GM18870 (cell line): ENCODE results near the gene UGT1A8.
"Not testable (repeated sequence)": the region's sequence is repeated elsewhere in the genome, so short reads cannot be mapped to it uniquely, and the experiment has no call there.

Experiments
- ATAC-seq: cut with Tn5 transposase; IDR thresholded peaks from one replicate; pipeline ENCODE4 v1.9.1; 2021; ENCODE audit warnings: moderate library complexity; ENCODE audit not compliant: unreplicated experiment

The UGT1A8 gene

GRCh38 chr2:233638836-233639235, 21.4 kb downstream of the UGT1A8 start:
- no peak for ATAC-seq

GRCh38 chr2:233639860-233640259, 22.4 kb downstream of the UGT1A8 start:
- ATAC-seq = no peak

GRCh38 chr2:233643128-233643527, 25.7 kb downstream of the UGT1A8 start:
- no peak for ATAC-seq

- not testable (repeated sequence) for ATAC-seq
Measured at GRCh38 chr2:233646033-233646432, 28.6 kb downstream of the UGT1A8 start.

GRCh38 chr2:233650981-233651380, 33.5 kb downstream of the UGT1A8 start:
- ATAC-seq = no peak

- ATAC-seq = no peak
Measured at GRCh38 chr2:233651430-233651829, 34.0 kb downstream of the UGT1A8 start.

- ATAC-seq = no peak
Measured at GRCh38 chr2:233654501-233654900, 37.1 kb downstream of the UGT1A8 start.

GRCh38 chr2:233655043-233655442, 37.6 kb downstream of the UGT1A8 start:
- ATAC-seq = no peak

- ATAC-seq = not testable (repeated sequence)
Measured at GRCh38 chr2:233655943-233656342, 38.5 kb downstream of the UGT1A8 start.

- ATAC-seq = no peak
Measured at GRCh38 chr2:233656443-233656842, 39.0 kb downstream of the UGT1A8 start.

- no peak for ATAC-seq
Measured at GRCh38 chr2:233658610-233659009, 41.2 kb downstream of the UGT1A8 start.

- no peak for ATAC-seq
Measured at GRCh38 chr2:233663911-233664310, 46.5 kb downstream of the UGT1A8 start.

- ATAC-seq = no peak
Measured at GRCh38 chr2:233668605-233669260, 51.3 kb downstream of the UGT1A8 start.

GRCh38 chr2:233671290-233672161, 54.1 kb downstream of the UGT1A8 start, which contains the start of gene UGT1A9:
Gene UGT1A9, plus strand, starts transcription at chr2:233671898. Its CDS starts 37 bp downstream, at chr2:233671935.
- ATAC-seq = no peak

- ATAC-seq = no peak
Measured at GRCh38 chr2:233672886-233673285, 55.5 kb downstream of the UGT1A8 start.

- ATAC-seq = no peak
Measured at GRCh38 chr2:233673896-233674295, 56.5 kb downstream of the UGT1A8 start.

- ATAC-seq = no peak
Measured at GRCh38 chr2:233674314-233674713, 56.9 kb downstream of the UGT1A8 start.

GRCh38 chr2:233674995-233675394, 57.6 kb downstream of the UGT1A8 start:
- no peak for ATAC-seq

- ATAC-seq = no peak
Measured at GRCh38 chr2:233676046-233676445, 58.6 kb downstream of the UGT1A8 start.

- ATAC-seq = no peak
Measured at GRCh38 chr2:233679196-233679595, 61.8 kb downstream of the UGT1A8 start.

GRCh38 chr2:233680361-233681045, 63.1 kb downstream of the UGT1A8 start:
- ATAC-seq = no peak
